Measurements from ENCODE around the gene DSCAM. TPM values are rescaled to one million over a fixed set of nuclear protein-coding genes. Genes with fewer than 3 reads are reported as not detected.

The DSCAM gene
- polyA plus RNA-seq, 3 donors = not detected

- Mint-ChIP-seq H3K36me3 (no peaks in the 10 kb centered on the region), H3K27me3 (ENCODE audit: low read depth in 3 of 3) (peaks cover 0 to 5% (median 0%) of the 10 kb centered on the region in 3 donors), H3K27ac (no peak overlapping the region), H3K9me3 (peaks cover 10 to 30% (median 22%) of the 10 kb centered on the region in 7 donors), H3K4me3 (no peak overlapping the region), H3K4me1 (no peaks in the 10 kb centered on the region)
- no peak overlapping the region for H3K4me2 ChIP-seq (replicated peaks; ENCODE audit: extremely low read depth, low read length, poor library complexity, severe bottlenecking)
- no peaks in the 10 kb centered on the region for H4K20me1 ChIP-seq (ENCODE audit: insufficient read depth, low read length)
- no peak overlapping the region for H3K9ac ChIP-seq (ENCODE audit: insufficient read depth, low read length, poor library complexity, severe bottlenecking)
- no peak overlapping the region for H3K4me3 ChIP-seq (replicated peaks in 1 of 3; ENCODE audit: low read depth in 2 of 3, low read length in 3 of 3)
- H3K27ac ChIP-seq (ENCODE audit: low read depth in 1 of 2, low read length in 2 of 2) = no peak overlapping the region
- H3K27me3 ChIP-seq (ENCODE audit: control insufficient read depth in 2 of 2, insufficient read depth in 2 of 2, low read length in 2 of 2) = no peaks in the 10 kb centered on the region
- 37% methylated on average over 5 of the region's 5 CpGs for WGBS (ENCODE audit: insufficient coverage)
- H3K79me2 ChIP-seq (ENCODE audit: insufficient read depth, low read length) = no peaks in the 10 kb centered on the region
- H3K4me1 ChIP-seq (ENCODE audit: control insufficient read depth in 1 of 2, insufficient read depth in 2 of 2, low read length in 2 of 2) = no peaks in the 10 kb centered on the region
- intact Hi-C loops (cut with micrococcal nuclease) = no loop called here
- DNase-seq = no peak
- H3K36me3 ChIP-seq (replicated peaks in 1 of 2; ENCODE audit: control insufficient read depth in 1 of 2, insufficient read depth in 2 of 2, low read length in 2 of 2) = no peaks in the 10 kb centered on the region
- peaks cover 14 to 26% of the 10 kb centered on the region in 2 donors for H3K9me3 ChIP-seq (replicated peaks in 1 of 2; ENCODE audit: control insufficient read depth in 1 of 2, insufficient read depth in 1 of 2, low read length in 2 of 2)
- no peak overlapping the region for H2AFZ ChIP-seq (ENCODE audit: insufficient read depth, low read depth, low read length, poor library complexity, severe bottlenecking)
- no peak for TF ChIP-seq CTCF (IDR thresholded peaks at IDR 0.05)
These were observed 230.6 kb downstream of the DSCAM start for GRCh38 chr21:40616377-40616704.

GRCh38 chr21:40615505-40616376 is 231.2 kb downstream of the DSCAM start:
- Mint-ChIP-seq H3K9me3 (peaks cover 10 to 30% (median 22%) of the 10 kb centered on the region in 7 donors), H3K27ac (no peak overlapping the region), H3K27me3 (ENCODE audit: low read depth in 3 of 3) (peaks cover 0 to 7% (median 0%) of the 10 kb centered on the region in 3 donors), H3K36me3 (no peaks in the 10 kb centered on the region), H3K4me3 (no peak overlapping the region), H3K4me1 (no peaks in the 10 kb centered on the region)
- no peak overlapping the region for H3K27ac ChIP-seq (ENCODE audit: low read depth in 1 of 2, low read length in 2 of 2)
- no peaks in the 10 kb centered on the region for H3K79me2 ChIP-seq (ENCODE audit: insufficient read depth, low read length)
- H3K4me3 ChIP-seq (replicated peaks in 1 of 3; ENCODE audit: low read depth in 2 of 3, low read length in 3 of 3) = no peak overlapping the region
- DNase-seq = no peak
- H3K9me3 ChIP-seq (replicated peaks in 1 of 2; ENCODE audit: control insufficient read depth in 1 of 2, insufficient read depth in 1 of 2, low read length in 2 of 2) = peaks cover 18 to 27% of the 10 kb centered on the region in 2 donors
- H2AFZ ChIP-seq (ENCODE audit: insufficient read depth, low read depth, low read length, poor library complexity, severe bottlenecking) = no peak overlapping the region
- intact Hi-C loops (cut with micrococcal nuclease) = no loop called here
- no peak overlapping the region for H3K4me2 ChIP-seq (replicated peaks; ENCODE audit: extremely low read depth, low read length, poor library complexity, severe bottlenecking)
- no peaks in the 10 kb centered on the region for H4K20me1 ChIP-seq (ENCODE audit: insufficient read depth, low read length)
- 22% methylated on average over 2 of the region's 9 CpGs for WGBS (ENCODE audit: insufficient coverage)
- no peaks in the 10 kb centered on the region for H3K27me3 ChIP-seq (ENCODE audit: control insufficient read depth in 2 of 2, insufficient read depth in 2 of 2, low read length in 2 of 2)
- no peaks in the 10 kb centered on the region for H3K4me1 ChIP-seq (ENCODE audit: control insufficient read depth in 1 of 2, insufficient read depth in 2 of 2, low read length in 2 of 2)
- no peaks in the 10 kb centered on the region for H3K36me3 ChIP-seq (replicated peaks in 1 of 2; ENCODE audit: control insufficient read depth in 1 of 2, insufficient read depth in 2 of 2, low read length in 2 of 2)
- no peak overlapping the region for H3K9ac ChIP-seq (ENCODE audit: insufficient read depth, low read length, poor library complexity, severe bottlenecking)
- no peak for TF ChIP-seq CTCF (IDR thresholded peaks at IDR 0.05)
